Psoas muscle (tissue), 8 donors: ENCODE data around the gene SEC23A. TPM values are rescaled to one million over a fixed set of nuclear protein-coding genes. Genes with fewer than 3 reads are reported as not detected.
A peak's percentile ranks its signal among the peaks of the same experiment; 100 is the strongest.
"Not testable (repeated sequence)": the region's sequence is repeated elsewhere in the genome, so short reads cannot be mapped to it uniquely, and the experiment has no call there.

ENCODE experiments used
- ATAC-seq, 4 donors: fragments of 200-7000 bp; cut with Tn5 transposase; one replicate each; pipeline ENCODE4 v1.9.1; 2020; ENCODE audit warnings: moderate library complexity in 3 of 4, mild to moderate bottlenecking in 2 of 4
- DNase-seq, 2 donors: peaks; one replicate each; pipeline ENCODE4 v3.0.0-alpha.2; 2020
- H3K27ac ChIP-seq: fragments of 200-600 bp; one replicate; pipeline ENCODE4 v1.8.0; 2022
- H3K27me3 ChIP-seq, 3 donors: fragments of 200-600 bp in 1 of 3; one replicate each; pipeline versions ENCODE4 v1.6.1 to v1.8.0; 2013 to 2022; ENCODE audit warnings: low read length in 2 of 3, mild to moderate bottlenecking in 2 of 3, moderate library complexity in 1 of 3; ENCODE audit not compliant: insufficient read depth in 3 of 3
- H3K36me3 ChIP-seq, 2 donors: fragments of 200-600 bp in 1 of 2; one replicate each; pipeline versions ENCODE4 v1.6.1 to v1.8.0; 2013 to 2022; ENCODE audit warnings: low read depth in 1 of 2, mild to moderate bottlenecking in 1 of 2, moderate library complexity in 1 of 2; ENCODE audit not compliant: insufficient read depth in 1 of 2
- H3K4me1 ChIP-seq: fragments of 200-600 bp; one replicate; pipeline ENCODE4 v1.8.0; 2022
- H3K4me3 ChIP-seq: fragments of 200-600 bp; one replicate; pipeline ENCODE4 v1.8.0; 2022; ENCODE audit warnings: mild to moderate bottlenecking
- H3K9me3 ChIP-seq: fragments of 200-600 bp; one replicate; pipeline ENCODE4 v1.8.0; 2022
- CTCF ChIP-seq: fragments of 200-600 bp; IDR thresholded peaks from one replicate; pipeline ENCODE4 v1.8.0; 2022; ENCODE audit warnings: antibody characterized with exemption
- WGBS, 3 donors: extraction: QIAGEN DNeasy Blood & Tissue Kit; methylation state at CpG; one replicate each; pipeline versions ENCODE4 v1.1.6 to v1.1.7; 2013; 5-methylcytosine and 5-hydroxymethylcytosine counted together
- intact Hi-C, 2 donors: fragments of 100-400 bp; cut with DNase I; formaldehyde crosslinking; loops; one replicate each; pipeline versions ENCODE4 v1.11.0 to v1.14.2; 2022
- polyA plus RNA-seq, 3 donors: library from polyadenylated mRNA; stranded (reverse); fragments of 200-250 nt; gene quantifications; one replicate each; pipeline ENCODE4 v1.2.3, GENCODE V29; 2013
- total RNA-seq, 4 donors: library from RNA; stranded (reverse); fragmentation: NEBNext Ultra II Directional in 2 of 4; extraction: Animal tissue kit (Norgen Biotek cat#: 25700) in 2 of 4; gene quantifications; one replicate each; pipeline versions ENCODE4 v1.2.1 to v1.2.4, GENCODE V29; 2021 to 2023
- donor health status: healthy with polysubstance abuse.
- donor health status: DM: no; HTN: no; CAD: no; lungs with moderate emphysema.
- donor health status: Bipolar disorder and iron deficiency.
- donor health status: healthy.
- donor health status: DM: yes; HTN: yes; CAD: no.
- donor health status: DM: no; HTN: no; CAD: no.
- donor health status: DM: no; HTN: no; CAD: no.
- donor health status: DM: yes; HTN: yes; CAD: no.

Gene SEC23A
- total and polyA plus RNA-seq, 7 donors: 25.3 to 84.8 (median 70.7) TPM

GRCh38 chr14:39109893-39110715, 7.1 kb upstream of the SEC23A start:
- TF ChIP-seq CTCF: no peak

GRCh38 chr14:39108791-39109190, 5.8 kb upstream of the SEC23A start:
- H3K9me3 ChIP-seq: no peaks in the 10 kb centered on the region
- ATAC-seq: no peak
- no peak overlapping the region for H3K27ac ChIP-seq
- no peaks in the 10 kb centered on the region for H3K36me3 ChIP-seq
- WGBS, 3 donors: 87 to 99% (median 93%) methylated on average over 3 of the region's 3 CpGs
- intact Hi-C loops: loop anchor here (5.0 to 10.0 kb wide), 2 partner anchors 256 to 259 kb away; no protein-coding TSS in a partner anchor
- no peak overlapping the region for H3K4me3 ChIP-seq
- no peaks in the 10 kb centered on the region for H3K27me3 ChIP-seq
- DNase-seq: no peak
- peaks cover 6% of the 10 kb centered on the region for H3K4me1 ChIP-seq
- no peak for TF ChIP-seq CTCF

More at GRCh38 chr14:39109893-39110715, 7.1 kb upstream of the SEC23A start:
- ATAC-seq: no peak
- Histone ChIP-seq H3K36me3 (no peaks in the 10 kb centered on the region), H3K4me1 (peaks cover 5% of the 10 kb centered on the region), H3K27ac (no peak overlapping the region), H3K9me3 (no peaks in the 10 kb centered on the region), H3K27me3 (no peaks in the 10 kb centered on the region), H3K4me3 (no peak overlapping the region)
- intact Hi-C loops: loop anchor here (5.0 to 10.0 kb wide), 2 partner anchors 255 to 257 kb away; no protein-coding TSS in a partner anchor
- 86 to 90% (median 87%) methylated on average over 12 of the region's 12 CpGs for WGBS, 3 donors
- DNase-seq: no peak

GRCh38 chr14:39107591-39107996, 4.6 kb upstream of the SEC23A start:
- WGBS, 3 donors: 83 to 89% (median 87%) methylated on average over 2 of the region's 2 CpGs
- peak; percentile 32 for TF ChIP-seq CTCF
- Histone ChIP-seq H3K9me3 (no peaks in the 10 kb centered on the region), H3K4me1 (peaks cover 6% of the 10 kb centered on the region), H3K4me3 (no peak overlapping the region), H3K27me3 (no peaks in the 10 kb centered on the region), H3K27ac (no peak overlapping the region), H3K36me3 (no peaks in the 10 kb centered on the region)
- ATAC-seq (no peak), DNase-seq (no peak)
- intact Hi-C loops: loop anchor here (5.0 to 10.0 kb wide), 2 partner anchors 257 to 260 kb away; no protein-coding TSS in a partner anchor

GRCh38 chr14:39104078-39104801, 1.2 kb upstream of the SEC23A start:
- DNase-seq, H3K9me3 ChIP-seq, H3K27me3 ChIP-seq, H3K36me3 ChIP-seq, ATAC-seq: not testable (repeated sequence)
- peaks cover 11% of the 10 kb centered on the region for H3K4me1 ChIP-seq
- intact Hi-C loops: loop anchor here (5.0 to 10.0 kb wide), 2 partner anchors 261 to 328 kb away; partner anchors contain the start of gene FBXO33 (in 1 of the 2)
- peak overlapping the region; percentile 95 for H3K4me3 ChIP-seq
- peak overlapping the region; percentile 92 for H3K27ac ChIP-seq
- 86 to 89% (median 87%) methylated on average over 17 of the region's 17 CpGs for WGBS, 3 donors
